Effector memory CD4-positive, alpha-beta T cell (primary cell): ENCODE measurements around the gene TMEM138.

Experiments used
- DNase-seq, 3 donors: peaks; one replicate each; pipeline ENCODE4 v3.0.0-alpha.2; 2020
- H3K27ac ChIP-seq: 2 replicates; pipeline ENCODE4 v1.7.0; 2013; ENCODE audit warnings: mild to moderate bottlenecking, low read length, moderate library complexity; ENCODE audit not compliant: insufficient read depth, poor library complexity, severe bottlenecking
- H3K27me3 ChIP-seq: replicated peaks from 2 replicates; pipeline ENCODE4 v1.7.0; 2013; ENCODE audit warnings: mild to moderate bottlenecking, low read length; ENCODE audit not compliant: insufficient read depth, control insufficient read depth, poor library complexity, severe bottlenecking
- H3K36me3 ChIP-seq: 2 replicates; pipeline ENCODE4 v1.7.0; 2013; ENCODE audit warnings: mild to moderate bottlenecking, low read length, moderate library complexity; ENCODE audit not compliant: control insufficient read depth, insufficient read depth
- H3K4me1 ChIP-seq: 2 replicates; pipeline ENCODE4 v1.7.0; 2013; ENCODE audit warnings: low read length, mild to moderate bottlenecking; ENCODE audit not compliant: control insufficient read depth, insufficient read depth, poor library complexity, severe bottlenecking
- H3K4me3 ChIP-seq: 2 replicates; pipeline ENCODE4 v1.7.0; 2013; ENCODE audit warnings: low read length, low read depth, mild to moderate bottlenecking; ENCODE audit not compliant: insufficient read depth, poor library complexity, severe bottlenecking
- H3K9me3 ChIP-seq: 2 replicates; pipeline ENCODE4 v1.7.0; 2013; ENCODE audit warnings: mild to moderate bottlenecking, low read length, moderate library complexity; ENCODE audit not compliant: control insufficient read depth
- total RNA-seq, 3 donors: gene quantifications; one replicate each; lab custom pipeline; 2026; lab: John Stamatoyannopoulos, UW

The TMEM138 gene
- 27.7 to 40.5 (median 33.0) reads per million in 3 donors for total RNA-seq

- peak within 1 kb of the TSS; percentile 98 for H3K27ac ChIP-seq
- no peaks in the 10 kb centered on the region for H3K9me3 ChIP-seq
- peaks cover 24% of the 10 kb centered on the region for H3K36me3 ChIP-seq
- H3K4me1 ChIP-seq: peaks cover 11% of the 10 kb centered on the region
- peak within 1 kb of the TSS; percentile 94 for H3K4me3 ChIP-seq
- peak; percentile 76 to 81 (median 78) for DNase-seq
- H3K27me3 ChIP-seq: no peaks in the 10 kb centered on the region
Measured at GRCh38 chr11:61361741-61362541, at the start of gene TMEM138, which contains the start of gene CYB561A3. Gene TMEM138 (plus strand): TSS chr11:61362374. CDS start chr11:61364391, 2,017 bp downstream. Gene CYB561A3 (minus strand): TSS chr11:61361882. CDS start chr11:61356713, 5,169 bp downstream.

GRCh38 chr11:61315260-61315659, 46.9 kb upstream of the TMEM138 start:
- H3K36me3 ChIP-seq: peaks cover 82% of the 10 kb centered on the region
- H3K4me1 ChIP-seq: no peaks in the 10 kb centered on the region
- no peak for DNase-seq
- H3K27ac ChIP-seq: no peak overlapping the region
- H3K9me3 ChIP-seq: no peaks in the 10 kb centered on the region
- no peaks in the 10 kb centered on the region for H3K27me3 ChIP-seq
- no peak overlapping the region for H3K4me3 ChIP-seq

- no peak overlapping the region for H3K27ac ChIP-seq
- H3K4me3 ChIP-seq: no peak overlapping the region
- H3K27me3 ChIP-seq: no peaks in the 10 kb centered on the region
- no peak for DNase-seq
- peaks cover 80% of the 10 kb centered on the region for H3K36me3 ChIP-seq
- H3K9me3 ChIP-seq: no peaks in the 10 kb centered on the region
- H3K4me1 ChIP-seq: no peaks in the 10 kb centered on the region
Measured at GRCh38 chr11:61325649-61326414, 36.3 kb upstream of the TMEM138 start.

GRCh38 chr11:61327669-61328071, 34.5 kb upstream of the TMEM138 start:
- no peak overlapping the region for H3K4me3 ChIP-seq
- no peaks in the 10 kb centered on the region for H3K27me3 ChIP-seq
- no peak overlapping the region for H3K27ac ChIP-seq
- H3K9me3 ChIP-seq: no peaks in the 10 kb centered on the region
- peaks cover 17% of the 10 kb centered on the region for H3K4me1 ChIP-seq
- DNase-seq: no peak
- H3K36me3 ChIP-seq: peaks cover 62% of the 10 kb centered on the region

GRCh38 chr11:61328351-61328750, 33.8 kb upstream of the TMEM138 start:
- Histone ChIP-seq H3K4me1 (peaks cover 18% of the 10 kb centered on the region), H3K36me3 (peaks cover 55% of the 10 kb centered on the region), H3K27me3 (no peaks in the 10 kb centered on the region), H3K9me3 (no peaks in the 10 kb centered on the region), H3K4me3 (no peak overlapping the region), H3K27ac (no peak overlapping the region)
- DNase-seq: no peak

- peaks cover 18% of the 10 kb centered on the region for H3K4me1 ChIP-seq
- H3K4me3 ChIP-seq: no peak overlapping the region
- H3K27me3 ChIP-seq: no peaks in the 10 kb centered on the region
- no peak overlapping the region for H3K27ac ChIP-seq
- no peaks in the 10 kb centered on the region for H3K9me3 ChIP-seq
- peaks cover 43% of the 10 kb centered on the region for H3K36me3 ChIP-seq
- DNase-seq: no peak
Measured at GRCh38 chr11:61329871-61330270, 32.3 kb upstream of the TMEM138 start.

- Histone ChIP-seq H3K4me3 (no peak overlapping the region), H3K9me3 (no peaks in the 10 kb centered on the region), H3K36me3 (peaks cover 27% of the 10 kb centered on the region), H3K27ac (peak overlapping the region; percentile 91), H3K4me1 (peaks cover 21% of the 10 kb centered on the region), H3K27me3 (no peaks in the 10 kb centered on the region)
- no peak for DNase-seq
Measured at GRCh38 chr11:61331651-61332050, 30.5 kb upstream of the TMEM138 start.

- Histone ChIP-seq H3K4me1 (peaks cover 21% of the 10 kb centered on the region), H3K27ac (peak overlapping the region; percentile 91), H3K27me3 (no peaks in the 10 kb centered on the region), H3K4me3 (peak overlapping the region; percentile 92), H3K36me3 (peaks cover 21% of the 10 kb centered on the region), H3K9me3 (no peaks in the 10 kb centered on the region)
- DNase-seq: no peak
Measured at GRCh38 chr11:61332281-61332796, 29.8 kb upstream of the TMEM138 start.

GRCh38 chr11:61332797-61333549, 29.2 kb upstream of the TMEM138 start, which contains the start of the genes DDB1 and TKFC:
Gene DDB1 (minus strand): TSS chr11:61333105. CDS start chr11:61332968, 137 bp downstream.
Gene TKFC (plus strand): TSS chr11:61333228. CDS start chr11:61334729, 1,501 bp downstream.
- no peaks in the 10 kb centered on the region for H3K9me3 ChIP-seq
- H3K36me3 ChIP-seq: peaks cover 15% of the 10 kb centered on the region
- no peaks in the 10 kb centered on the region for H3K27me3 ChIP-seq
- peak; percentile 94 to 95 (median 94) for DNase-seq
- H3K27ac ChIP-seq: peak within 1 kb of the TSS; percentile 91
- peak within 1 kb of the TSS; percentile 92 for H3K4me3 ChIP-seq
- peaks cover 21% of the 10 kb centered on the region for H3K4me1 ChIP-seq
